GM18502 (cell line): Measurements from ENCODE around the gene YJU2.
"Not testable (repeated sequence)": the region's sequence is repeated elsewhere in the genome, so short reads cannot be mapped to it uniquely, and the experiment has no call there.

Experiments used
- ATAC-seq: cut with Tn5 transposase; IDR thresholded peaks from one replicate; pipeline ENCODE4 v1.9.1; 2021; ENCODE audit warnings: mild to moderate bottlenecking; ENCODE audit not compliant: unreplicated experiment, poor library complexity

The YJU2 gene

GRCh38 chr19:4267101-4267900 lies 20.4 kb downstream of the YJU2 start:
- ATAC-seq = no peak

GRCh38 chr19:4267901-4268815 lies 21.3 kb downstream of the YJU2 start:
- ATAC-seq = no peak

- no peak for ATAC-seq
Observed at GRCh38 chr19:4268816-4269430, 22.0 kb downstream of the YJU2 start.

- no peak for ATAC-seq
Observed at GRCh38 chr19:4272894-4273293, 26.0 kb downstream of the YJU2 start.

- ATAC-seq = not testable (repeated sequence)
Observed at GRCh38 chr19:4274321-4274686, 27.4 kb downstream of the YJU2 start.

GRCh38 chr19:4277191-4277696 lies 30.4 kb downstream of the YJU2 start:
- no peak for ATAC-seq

- ATAC-seq = no peak
Observed at GRCh38 chr19:4278010-4278409, 31.1 kb downstream of the YJU2 start.

- no peak for ATAC-seq
Observed at GRCh38 chr19:4278419-4279266, 31.8 kb downstream of the YJU2 start, which contains the start of gene SHD. TSS of gene SHD (plus strand) at chr19:4279266. CDS start at chr19:4280064, 798 bp downstream.

- ATAC-seq = no peak
Observed at GRCh38 chr19:4279267-4279529, 32.3 kb downstream of the YJU2 start.

- ATAC-seq = no peak
Observed at GRCh38 chr19:4279530-4280422, 32.9 kb downstream of the YJU2 start.

GRCh38 chr19:4284176-4284958 lies 37.5 kb downstream of the YJU2 start:
- ATAC-seq = no peak

GRCh38 chr19:4284974-4285373 lies 38.1 kb downstream of the YJU2 start:
- no peak for ATAC-seq

GRCh38 chr19:4286141-4286540 lies 39.3 kb downstream of the YJU2 start:
- ATAC-seq = not testable (repeated sequence)

GRCh38 chr19:4288091-4288777 lies 41.4 kb downstream of the YJU2 start:
- ATAC-seq = no peak

- no peak for ATAC-seq
Observed at GRCh38 chr19:4291184-4291732, 44.4 kb downstream of the YJU2 start.

- no peak for ATAC-seq
Observed at GRCh38 chr19:4292515-4292914, 45.6 kb downstream of the YJU2 start.

- ATAC-seq = no peak
Observed at GRCh38 chr19:4294389-4294788, 47.5 kb downstream of the YJU2 start.
